K562 (cell line): ENCODE measurements around the gene YTHDC2.

ENCODE experiments used
- CTCF ChIP-seq, 3 experiments: IDR thresholded peaks in 2 of 3; conservative IDR thresholded peaks in 1 of 3; 2 replicates each; pipeline ENCODE4 v1.5.1; 2011 to 2012; ENCODE audit warnings: low read length in 3 of 3, mild to moderate bottlenecking in 3 of 3, control low read depth in 2 of 3, improper control_type of control experiment in 1 of 3, inconsistent platforms in 1 of 3, low read depth in 1 of 3, mixed read lengths in 1 of 3, moderate library complexity in 1 of 3; ENCODE audit not compliant: insufficient read depth in 2 of 3
- NBN ChIP-seq: fragments of 450-650 bp; IDR thresholded peaks from 2 replicates; pipeline ENCODE4 v1.6.1; 2016; ENCODE audit warnings: low read depth, mild to moderate bottlenecking
- POLR2A ChIP-seq: fragments of 450-650 bp; conservative IDR thresholded peaks from 2 replicates; pipeline ENCODE4 v1.6.1; 2016
- POLR2AphosphoS5 ChIP-seq: IDR thresholded peaks from 2 replicates; pipeline ENCODE4 v1.6.1; 2011; ENCODE audit warnings: mild to moderate bottlenecking, low read depth, low read length, moderate library complexity; ENCODE audit not compliant: control insufficient read depth, insufficient read depth

GRCh38 chr5:113526421-113526820 is 12.9 kb downstream of the YTHDC2 start:
- TF ChIP-seq NBN (no peak), POLR2A (no peak), POLR2AphosphoS5 (no peak), CTCF (IDR thresholded peaks at IDR 0.05 in 2 of 3, conservative IDR thresholded peaks at IDR 0.05 in 1 of 3; ENCODE audit: insufficient read depth in 2 of 3, low read depth in 1 of 3, low read length in 3 of 3) (no peak)
